Measurements from ENCODE around the gene PTPRT.
A peak's percentile ranks its signal among the peaks of the same experiment; 100 is the strongest.

The PTPRT gene

DNA sequence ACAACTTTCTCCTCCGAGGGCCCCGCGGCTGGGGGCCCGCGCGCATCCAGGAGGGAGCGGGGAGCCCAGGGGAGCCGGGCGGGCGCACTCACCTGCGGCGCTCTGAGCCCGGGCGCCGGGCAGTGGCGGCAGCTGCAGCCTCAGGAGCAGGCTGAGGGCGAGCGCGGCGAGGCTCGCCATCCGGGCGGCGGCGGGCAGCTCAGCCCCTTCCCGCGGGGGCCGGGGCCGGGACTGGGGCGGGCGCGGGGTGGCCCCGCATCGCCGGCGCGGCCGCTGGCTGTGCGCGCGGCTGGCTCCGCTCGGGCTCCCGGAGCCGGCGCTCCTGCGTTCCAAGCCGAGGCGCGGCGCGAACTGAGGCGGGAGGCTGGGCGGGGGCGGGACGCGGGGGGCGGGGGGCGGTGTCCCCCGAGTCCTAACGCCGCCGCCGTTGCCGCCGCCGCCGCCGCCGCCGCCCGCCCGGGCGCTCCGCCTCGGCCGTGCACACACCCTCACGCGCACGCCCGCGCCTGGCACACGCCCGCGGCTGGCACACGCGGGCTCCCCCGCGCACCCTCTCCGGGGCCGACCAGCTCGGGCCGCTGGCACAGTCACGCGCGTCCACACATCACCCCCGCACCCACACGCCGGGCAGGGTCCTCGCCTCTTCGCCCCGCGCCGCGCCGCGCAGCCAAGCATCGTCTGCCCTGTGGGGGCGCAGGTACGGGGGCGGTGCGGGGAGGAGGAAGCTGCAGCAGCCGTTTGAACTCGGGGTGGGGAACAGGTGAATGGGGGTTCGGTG lies at the start of gene PTPRT:
Gene PTPRT (minus strand): TSS at position 353 of the 778 bp plus-strand sequence. CDS start 173 bp downstream, at position 180.
- DNase-seq, result no peak

GRCh38 chr20:43238833-43239232 lies 49.1 kb upstream of the PTPRT start:
- DNase-seq, result no peak

DNA sequence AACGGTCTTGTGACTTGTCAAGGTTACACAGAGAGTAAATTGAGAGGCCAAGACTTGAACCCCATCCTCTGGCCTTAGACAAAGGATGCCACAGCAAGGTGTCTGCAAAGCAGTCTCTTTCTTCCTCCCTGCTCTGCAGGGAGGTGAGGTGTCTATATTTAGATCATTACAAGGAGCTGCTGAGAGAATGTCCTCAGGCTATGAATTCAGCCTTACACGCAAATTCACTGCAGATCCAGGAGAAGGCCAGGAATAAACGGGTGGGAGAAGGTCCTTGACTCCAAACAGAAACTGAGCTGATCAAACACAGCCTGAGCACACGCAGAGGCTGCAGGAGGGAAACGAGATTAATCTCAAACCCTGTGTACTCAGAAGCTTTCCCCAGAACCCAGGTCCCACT lies 48.6 kb upstream of the PTPRT start:
- no peak for DNase-seq

DNA sequence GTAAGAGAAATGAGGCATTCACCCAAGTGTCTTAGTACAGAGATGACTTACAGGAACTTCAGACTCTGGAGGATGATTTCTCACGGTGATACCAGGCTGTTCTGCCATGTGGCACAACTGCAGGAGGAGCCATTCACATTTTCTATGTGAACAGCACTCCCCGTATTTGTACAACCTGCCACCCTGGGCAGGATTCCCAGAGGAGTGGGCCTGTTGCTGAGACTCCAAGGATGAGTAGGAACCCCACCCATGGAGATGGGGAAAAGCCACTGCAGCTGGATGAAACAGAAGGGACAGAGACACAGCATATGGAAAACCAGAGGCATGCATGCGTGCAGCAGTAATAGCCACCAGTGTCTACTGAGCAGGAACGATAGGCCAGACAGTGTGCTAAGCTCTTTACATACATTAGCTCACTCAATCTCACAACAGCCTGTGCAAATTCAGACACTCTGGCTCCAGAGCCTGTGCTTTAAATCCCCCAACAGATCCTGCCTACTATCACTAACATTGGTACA lies 48.0 kb upstream of the PTPRT start:
- no peak for DNase-seq

DNA sequence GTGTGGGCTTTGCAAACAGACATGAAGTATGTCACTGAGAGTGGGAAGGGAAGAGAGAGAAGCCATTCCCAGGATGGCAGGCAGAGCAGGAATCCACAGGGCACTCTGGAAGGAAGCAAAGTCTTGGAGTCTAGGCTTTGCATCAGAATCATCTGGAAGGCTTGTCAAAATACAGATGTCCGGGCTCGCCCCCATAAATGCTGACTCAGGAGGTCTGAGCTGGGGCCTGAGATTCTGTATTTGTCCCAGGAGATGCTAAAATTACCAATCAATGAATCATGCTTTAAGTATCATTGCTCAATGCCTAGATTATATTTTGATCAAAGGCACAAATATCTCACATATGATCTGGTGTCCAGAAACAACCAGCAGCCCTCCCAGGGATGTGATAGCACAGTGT lies 46.3 kb upstream of the PTPRT start:
- DNase-seq, result no peak

GRCh38 chr20:43231829-43232228 lies 42.1 kb upstream of the PTPRT start:
- DNase-seq, result no peak

- no peak for DNase-seq
Observed at GRCh38 chr20:43229696-43230095, 40.0 kb upstream of the PTPRT start.

DNA sequence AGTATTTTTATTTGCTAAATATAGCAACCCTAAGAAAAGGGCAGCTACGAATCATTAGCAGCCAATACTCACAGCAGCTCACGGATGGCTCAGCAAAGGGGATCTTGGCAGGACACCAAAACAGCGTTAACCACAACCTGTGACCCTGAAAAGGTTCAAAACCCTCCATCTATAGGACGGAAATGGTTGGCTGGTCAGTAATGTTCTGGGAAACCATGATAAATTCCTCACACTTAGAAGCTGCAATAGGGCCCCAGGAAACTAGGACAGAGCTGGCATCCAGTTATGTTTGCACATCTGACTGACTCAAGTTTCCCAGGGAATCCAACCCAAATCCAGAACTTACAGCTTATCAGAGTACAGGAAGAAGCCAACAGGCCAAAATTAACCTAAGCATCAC lies 30.9 kb upstream of the PTPRT start:
- no peak for DNase-seq

GRCh38 chr20:43210901-43211300 lies 21.2 kb upstream of the PTPRT start:
- no peak for DNase-seq

GRCh38 chr20:43209831-43210230 lies 20.1 kb upstream of the PTPRT start:
- DNase-seq, result no peak

DNA sequence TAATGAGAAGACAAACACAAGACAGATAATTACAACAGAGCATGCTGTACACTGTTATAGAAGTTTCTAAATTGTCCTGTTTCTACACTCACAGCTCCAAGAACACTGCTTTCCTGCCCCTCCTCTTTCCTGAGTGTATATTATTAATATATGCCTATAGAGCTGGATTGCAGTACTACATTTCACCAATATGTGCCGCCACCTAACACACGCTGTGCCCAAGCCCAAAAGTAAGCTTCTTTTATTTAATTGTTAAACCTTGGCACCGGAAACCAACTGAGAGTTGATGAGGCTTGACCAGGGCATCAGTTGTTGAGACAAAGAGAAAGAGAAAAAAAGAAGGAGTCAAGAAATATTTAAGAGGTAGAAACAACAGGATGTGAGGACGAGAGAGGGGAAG lies 16.0 kb upstream of the PTPRT start:
- no peak for DNase-seq

DNA sequence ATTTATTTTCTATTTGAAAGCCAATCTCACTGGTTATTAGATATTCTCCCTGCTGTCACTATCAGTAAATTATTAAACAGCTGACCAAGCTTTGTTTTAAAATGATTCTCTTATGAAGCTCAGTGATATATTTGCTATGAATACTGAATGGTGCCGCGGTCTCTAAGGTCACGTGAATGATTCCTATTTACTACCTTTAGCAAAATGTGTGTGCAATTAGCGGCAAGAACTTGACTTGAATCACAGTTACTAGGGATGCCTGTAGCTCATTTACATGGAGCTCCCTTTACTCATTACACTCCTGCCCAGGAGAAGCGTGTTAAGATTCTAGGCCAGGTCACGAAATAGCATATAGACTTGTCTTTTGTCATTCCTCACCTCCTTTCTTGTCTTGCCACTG lies 12.4 kb upstream of the PTPRT start:
- no peak for DNase-seq

- no peak for DNase-seq
Observed at GRCh38 chr20:43198607-43199006, 8.9 kb upstream of the PTPRT start.

DNA sequence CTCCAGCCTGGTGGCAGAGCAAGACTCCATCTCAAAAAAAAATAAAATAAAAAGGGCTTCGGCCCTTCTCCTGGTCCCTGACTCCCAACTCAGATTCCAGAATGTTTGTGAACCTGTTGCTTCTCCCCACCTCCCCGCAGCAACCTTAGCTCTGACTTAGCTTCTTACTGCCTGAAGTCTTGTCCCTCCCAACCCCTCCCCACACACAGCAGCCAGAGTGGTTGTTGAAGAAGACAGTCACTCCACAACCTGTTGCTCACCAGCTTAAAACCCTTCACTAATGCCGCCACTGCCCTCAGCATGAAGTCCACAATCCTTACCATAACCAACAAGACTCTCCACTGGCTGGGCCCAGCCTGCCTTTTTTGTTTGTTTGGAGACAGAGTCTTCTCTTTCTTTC lies 6.5 kb upstream of the PTPRT start:
- DNase-seq, result no peak

GRCh38 chr20:43194137-43194536 lies 4.4 kb upstream of the PTPRT start:
- DNase-seq, result no peak

DNA sequence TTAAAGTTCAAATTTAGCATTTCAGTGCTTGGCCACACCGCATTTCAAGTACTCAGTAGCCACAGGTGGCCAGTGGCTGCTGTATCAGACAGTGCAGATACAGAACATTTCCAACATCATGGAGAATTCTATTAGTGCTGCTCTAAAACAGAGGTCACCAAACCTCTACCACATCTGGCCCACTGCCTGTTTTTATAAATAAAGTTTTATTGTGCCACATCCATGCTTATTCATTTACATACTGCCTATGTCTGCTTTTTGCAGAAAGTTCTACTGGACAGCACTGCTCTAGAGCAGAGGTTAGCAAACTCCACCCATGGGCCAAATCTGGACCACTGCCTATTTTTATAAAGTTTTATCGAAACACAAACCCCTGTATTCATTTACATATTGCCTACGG lies 3.7 kb upstream of the PTPRT start:
- DNase-seq, result no peak

DNA sequence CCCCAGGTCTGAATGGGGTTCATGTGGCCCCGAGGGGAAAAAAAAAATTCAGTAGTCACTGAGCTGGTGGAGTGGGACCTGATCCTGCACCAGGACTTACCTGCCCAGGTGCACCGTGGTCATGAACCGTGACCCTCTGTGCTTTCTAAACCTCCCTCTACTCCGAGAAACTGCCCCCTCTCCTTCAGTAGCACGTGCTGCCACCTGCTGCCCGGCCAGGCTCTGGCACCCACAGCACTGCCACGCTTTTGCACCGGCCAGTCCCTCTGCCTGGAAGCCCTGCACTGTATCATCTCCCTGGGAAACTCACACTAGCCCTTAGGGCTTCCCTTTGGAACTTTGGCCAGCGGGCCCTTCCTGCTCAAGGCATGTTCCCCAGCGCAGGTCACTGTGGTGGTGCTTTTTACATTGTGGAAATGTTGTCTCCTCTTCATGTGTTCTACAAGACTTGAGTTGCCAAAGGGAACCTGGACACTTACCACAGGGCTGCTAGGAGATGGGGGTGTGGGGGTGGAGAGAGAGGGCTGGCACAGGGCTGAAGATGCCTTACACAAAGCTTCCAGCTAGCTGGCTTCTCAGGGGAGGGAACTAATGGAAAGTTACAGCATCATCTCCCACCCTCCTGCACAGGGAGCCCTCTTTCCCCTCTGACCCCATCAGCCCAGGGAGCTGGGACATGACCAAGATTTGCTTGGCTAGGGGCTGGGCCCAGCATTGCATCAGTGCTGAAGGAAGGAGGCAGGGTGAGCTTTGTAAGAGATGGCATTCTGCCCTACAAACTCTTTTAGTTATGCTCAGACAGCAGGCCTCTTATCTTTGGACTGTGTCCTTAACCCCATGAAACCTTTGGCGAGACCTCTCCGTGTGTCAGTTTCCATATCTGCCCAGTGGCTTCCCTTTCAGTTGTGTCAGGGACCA lies 2.5 kb upstream of the PTPRT start:
- peak; percentile 30 for DNase-seq

GRCh38 chr20:43191143-43191542 lies 1.4 kb upstream of the PTPRT start:
- no peak for DNase-seq

- no peak for DNase-seq
Observed at GRCh38 chr20:43190332-43190953, 737 bp upstream of the PTPRT start.

- DNase-seq, result no peak
Observed at GRCh38 chr20:43188861-43189553, 699 bp downstream of the PTPRT start.

GRCh38 chr20:43188234-43188653 lies 1.5 kb downstream of the PTPRT start:
- DNase-seq, result no peak

GRCh38 chr20:43187476-43188233 lies 2.1 kb downstream of the PTPRT start:
- DNase-seq, result peak; percentile 56
